GM12873 (cell line): ENCODE results near the gene ATP2C2.

Experiments
- TF ChIP-seq, protein P1 (sequence below): IDR thresholded peaks from 2 replicates; pipeline ENCODE4 v1.5.1; 2012; ENCODE audit warnings: low read depth, mild to moderate bottlenecking, moderate library complexity, low read length, control low read depth; ENCODE audit not compliant: insufficient read depth; ENCODE audit errors: missing control alignments

ATP2C2 gene

DNA sequence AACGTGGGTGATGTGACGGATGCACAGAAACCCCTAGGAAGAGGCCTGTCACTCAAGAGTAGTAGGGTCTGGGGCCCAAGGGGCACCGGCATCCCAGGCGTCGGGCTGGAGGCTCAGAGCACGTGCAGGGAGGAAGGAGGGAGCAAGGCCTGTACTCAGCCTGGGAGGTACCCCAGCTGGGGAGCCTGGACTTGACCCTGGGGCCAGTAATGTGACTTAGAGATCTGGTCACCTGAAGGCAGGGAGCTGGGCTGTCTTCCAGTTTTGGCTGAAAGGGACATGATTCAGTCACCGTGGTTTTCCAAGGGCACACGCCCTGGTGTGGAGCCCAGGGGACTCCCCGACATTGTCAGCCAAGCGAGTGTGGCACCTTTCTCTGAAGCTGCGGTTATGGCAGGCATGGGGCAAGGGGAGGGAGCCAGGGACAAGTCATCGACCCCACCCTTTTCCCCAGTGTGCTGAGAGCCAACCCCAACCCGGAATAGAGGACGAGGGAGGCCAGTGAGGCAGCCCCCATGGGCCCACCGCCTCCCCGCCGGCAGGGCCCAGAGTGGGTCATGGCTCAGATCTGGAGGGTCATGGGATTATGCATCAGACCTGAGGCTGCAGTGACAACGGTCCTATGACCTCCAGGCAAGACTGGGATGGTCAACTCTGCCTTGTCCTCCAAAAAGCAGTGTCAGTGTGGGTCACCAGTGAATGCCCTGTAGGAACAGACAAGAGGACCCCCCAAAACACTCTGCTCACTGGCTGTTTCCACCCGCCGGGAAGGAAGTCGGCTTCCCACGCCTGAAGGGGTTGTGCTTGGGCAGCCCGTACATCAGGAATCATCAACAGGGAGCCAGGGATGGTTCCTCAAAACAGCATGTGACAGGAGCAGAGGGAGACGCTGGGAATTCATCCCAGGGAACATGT lies 94.2 kb downstream of the ATP2C2 start:
- TF ChIP-seq, protein P1, sequence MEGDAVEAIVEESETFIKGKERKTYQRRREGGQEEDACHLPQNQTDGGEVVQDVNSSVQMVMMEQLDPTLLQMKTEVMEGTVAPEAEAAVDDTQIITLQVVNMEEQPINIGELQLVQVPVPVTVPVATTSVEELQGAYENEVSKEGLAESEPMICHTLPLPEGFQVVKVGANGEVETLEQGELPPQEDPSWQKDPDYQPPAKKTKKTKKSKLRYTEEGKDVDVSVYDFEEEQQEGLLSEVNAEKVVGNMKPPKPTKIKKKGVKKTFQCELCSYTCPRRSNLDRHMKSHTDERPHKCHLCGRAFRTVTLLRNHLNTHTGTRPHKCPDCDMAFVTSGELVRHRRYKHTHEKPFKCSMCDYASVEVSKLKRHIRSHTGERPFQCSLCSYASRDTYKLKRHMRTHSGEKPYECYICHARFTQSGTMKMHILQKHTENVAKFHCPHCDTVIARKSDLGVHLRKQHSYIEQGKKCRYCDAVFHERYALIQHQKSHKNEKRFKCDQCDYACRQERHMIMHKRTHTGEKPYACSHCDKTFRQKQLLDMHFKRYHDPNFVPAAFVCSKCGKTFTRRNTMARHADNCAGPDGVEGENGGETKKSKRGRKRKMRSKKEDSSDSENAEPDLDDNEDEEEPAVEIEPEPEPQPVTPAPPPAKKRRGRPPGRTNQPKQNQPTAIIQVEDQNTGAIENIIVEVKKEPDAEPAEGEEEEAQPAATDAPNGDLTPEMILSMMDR = no peak

DNA sequence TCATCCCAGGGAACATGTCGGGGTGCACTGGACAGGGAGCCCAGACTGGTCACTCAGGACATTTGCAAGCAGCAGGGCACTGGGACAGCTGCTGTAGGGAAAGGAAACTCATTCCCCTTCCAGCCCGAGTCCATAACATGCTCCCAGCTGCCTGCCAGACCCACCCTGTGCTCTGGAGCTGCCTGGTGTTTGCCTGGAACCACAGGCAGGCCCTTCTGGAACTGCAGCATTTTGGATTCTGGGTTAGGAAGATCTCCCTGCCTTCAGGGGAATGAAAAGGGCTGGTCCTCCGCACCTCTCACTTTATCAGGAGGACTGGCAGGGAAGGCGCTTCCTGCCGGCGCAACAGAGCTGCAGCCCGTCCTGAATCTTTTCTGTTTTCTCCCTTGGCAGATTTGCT lies 94.9 kb downstream of the ATP2C2 start:
- TF ChIP-seq, protein P1 = no peak

DNA sequence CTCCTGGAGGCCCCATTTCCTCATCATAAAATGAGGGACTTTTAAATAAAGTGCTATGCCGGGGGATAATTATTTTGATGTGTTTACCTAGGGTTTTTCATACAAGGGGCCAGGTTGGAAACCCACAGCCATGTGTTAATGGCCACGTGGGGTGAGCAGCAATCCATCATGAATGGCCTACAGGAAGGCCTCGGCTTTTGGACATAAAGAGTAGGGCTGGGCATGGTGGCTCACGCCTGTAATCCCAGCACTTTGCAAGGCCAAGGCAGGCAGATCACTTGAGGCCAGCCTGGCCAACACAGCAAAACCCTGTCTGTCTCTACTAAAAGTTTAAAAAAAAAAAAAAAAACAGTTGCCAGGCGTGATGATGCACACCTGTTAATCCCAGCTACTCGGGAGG lies 95.8 kb downstream of the ATP2C2 start:
- TF ChIP-seq, protein P1 = no peak

DNA sequence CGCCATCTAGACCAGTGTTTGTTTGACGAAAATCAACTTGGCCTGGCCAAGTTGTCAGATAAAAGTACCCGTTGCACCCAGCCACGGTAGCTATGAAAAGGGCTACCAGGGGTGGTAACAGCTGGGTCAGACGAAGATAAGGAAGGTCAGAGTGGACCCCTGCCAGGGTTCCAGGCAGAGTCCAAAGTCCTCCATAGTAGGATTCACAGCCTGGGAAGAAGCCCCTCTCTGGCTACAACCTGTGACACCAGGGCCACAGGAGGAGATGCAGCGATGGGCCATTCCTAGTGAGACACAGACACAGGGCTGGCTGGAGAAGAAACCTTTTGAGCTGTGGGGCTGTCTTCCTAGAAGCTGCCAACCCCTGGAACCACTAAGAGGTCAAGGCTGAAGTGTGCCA lies 96.8 kb downstream of the ATP2C2 start:
- TF ChIP-seq, protein P1 = no peak

DNA sequence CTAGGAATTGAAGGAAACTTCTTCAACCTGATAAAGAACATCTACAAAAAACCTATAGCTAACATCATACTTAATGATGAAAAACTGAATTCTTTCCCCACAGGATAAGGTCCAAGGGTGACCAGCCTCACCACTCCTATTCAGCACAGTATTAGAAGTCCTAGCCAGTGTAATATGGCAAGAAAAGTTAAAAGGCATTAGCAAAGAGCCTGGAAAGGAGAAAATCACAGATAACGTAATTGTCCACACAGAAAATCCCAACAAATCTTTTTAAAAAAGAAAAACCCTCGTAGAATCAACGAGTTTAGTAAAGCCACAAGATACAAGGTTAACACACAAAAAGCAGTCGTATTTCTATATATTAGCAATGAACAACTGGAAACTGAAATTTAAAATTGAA lies 98.4 kb downstream of the ATP2C2 start:
- TF ChIP-seq, protein P1 = no peak

DNA sequence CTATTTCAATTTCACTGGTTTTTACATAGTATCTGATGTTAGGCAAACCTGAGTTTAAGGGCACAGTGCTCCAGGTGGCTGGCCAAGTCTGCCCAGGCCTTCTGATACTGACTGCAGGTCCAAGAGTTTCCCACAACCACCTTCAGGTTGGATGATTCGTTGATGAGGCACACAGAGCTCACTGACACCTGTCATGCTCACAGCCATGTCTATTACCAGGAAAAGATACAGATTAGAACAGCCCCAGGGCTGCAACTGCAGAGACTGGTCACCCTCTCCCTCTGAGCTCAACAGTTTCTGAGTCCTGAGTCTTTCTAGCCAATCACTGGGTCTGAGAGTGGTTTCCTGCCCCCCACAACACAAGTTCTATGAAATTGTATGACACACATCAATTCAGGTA lies 98.9 kb downstream of the ATP2C2 start:
- TF ChIP-seq, protein P1 = no peak

DNA sequence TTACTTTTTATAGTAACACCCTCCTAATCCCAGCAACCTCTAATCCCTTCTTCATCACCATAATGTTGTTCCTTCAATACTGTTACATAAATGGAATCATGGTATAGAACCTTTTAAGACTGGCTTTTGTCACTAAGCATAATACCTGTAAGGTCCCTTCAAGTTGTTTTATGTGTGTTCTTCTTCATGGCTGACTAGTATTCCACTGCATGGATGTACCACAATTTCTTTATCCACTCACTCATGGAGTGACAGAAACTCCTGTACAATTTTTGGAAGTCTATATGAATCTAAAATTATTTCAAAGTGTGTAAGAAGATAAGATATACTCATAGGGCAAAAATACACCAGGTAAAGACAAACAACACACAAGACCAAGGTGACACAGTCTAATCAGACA lies 99.4 kb downstream of the ATP2C2 start:
- TF ChIP-seq, protein P1 = no peak
